HG02678 (cell line): ENCODE data around the gene AIG1.

Experiments used
- ATAC-seq: cut with Tn5 transposase; IDR thresholded peaks from one replicate; pipeline ENCODE4 v1.9.1; 2021; ENCODE audit warnings: mild to moderate bottlenecking, moderate library complexity; ENCODE audit not compliant: unreplicated experiment

AIG1 gene

DNA sequence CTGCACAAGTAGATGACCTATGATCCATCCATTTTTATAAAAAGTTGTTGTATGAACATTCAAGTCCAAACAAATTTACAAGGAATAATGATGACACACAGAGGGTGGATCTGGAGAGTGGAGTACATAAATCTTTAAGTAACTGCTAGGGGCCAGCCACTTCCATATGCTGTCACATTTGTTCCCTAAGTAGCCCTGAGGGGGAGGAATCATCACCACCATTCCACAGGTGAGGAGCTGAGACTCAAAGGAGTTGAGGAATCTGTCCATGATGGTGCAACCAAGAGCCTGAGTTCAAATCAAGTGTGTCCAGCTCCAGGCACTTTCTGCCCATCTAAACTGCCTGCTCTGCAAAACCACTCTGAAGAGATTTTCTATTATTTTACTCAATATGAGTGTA, 132.1 kb downstream of the AIG1 start:
- no peak for ATAC-seq

DNA sequence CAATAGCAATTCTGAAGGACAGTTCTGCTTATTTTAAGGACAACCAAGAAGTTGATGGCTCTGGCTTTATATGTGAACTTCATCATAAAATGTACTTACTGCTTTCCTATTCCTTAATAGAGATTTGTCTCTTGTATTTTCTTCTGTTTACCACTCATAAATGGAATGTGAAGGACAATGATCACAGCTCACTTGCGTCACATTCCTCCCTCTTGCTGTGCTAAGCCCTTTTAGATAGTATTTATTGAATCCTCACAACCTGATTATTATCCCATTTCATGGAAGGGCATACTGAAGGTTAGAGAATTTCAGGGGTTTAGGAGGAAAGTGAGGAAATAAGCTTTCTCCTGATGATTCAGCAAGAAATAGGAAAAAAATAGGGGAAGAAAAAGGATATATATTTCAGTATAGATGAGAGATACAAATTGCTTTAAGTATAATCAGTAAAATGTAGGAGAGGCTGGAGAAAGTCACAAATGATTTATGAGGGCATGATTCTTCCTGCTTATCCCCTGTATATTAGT, 132.9 kb downstream of the AIG1 start:
- no peak for ATAC-seq

DNA sequence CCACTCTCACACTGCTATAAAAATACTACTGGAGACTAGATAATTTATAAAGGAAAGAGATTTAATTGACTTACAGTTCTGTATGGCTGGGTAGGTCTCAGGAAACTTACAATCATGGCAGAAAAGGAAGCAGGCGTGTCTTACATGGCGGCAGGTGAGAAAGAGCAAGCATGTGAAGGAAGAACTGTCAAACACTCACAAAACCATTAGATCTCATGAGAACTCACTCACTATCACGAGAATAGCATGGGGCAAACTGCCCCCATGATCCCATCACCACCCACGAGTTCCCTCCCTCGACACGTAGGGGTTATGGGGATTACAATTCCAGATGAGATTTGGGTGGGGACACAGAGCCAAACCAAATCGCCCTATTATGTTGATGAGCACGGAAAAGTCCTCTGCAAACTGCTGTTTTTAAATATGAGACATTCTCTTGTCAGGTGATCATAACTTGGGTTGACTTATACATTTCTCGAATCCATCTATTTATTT, 133.5 kb downstream of the AIG1 start:
- ATAC-seq, result no peak

DNA sequence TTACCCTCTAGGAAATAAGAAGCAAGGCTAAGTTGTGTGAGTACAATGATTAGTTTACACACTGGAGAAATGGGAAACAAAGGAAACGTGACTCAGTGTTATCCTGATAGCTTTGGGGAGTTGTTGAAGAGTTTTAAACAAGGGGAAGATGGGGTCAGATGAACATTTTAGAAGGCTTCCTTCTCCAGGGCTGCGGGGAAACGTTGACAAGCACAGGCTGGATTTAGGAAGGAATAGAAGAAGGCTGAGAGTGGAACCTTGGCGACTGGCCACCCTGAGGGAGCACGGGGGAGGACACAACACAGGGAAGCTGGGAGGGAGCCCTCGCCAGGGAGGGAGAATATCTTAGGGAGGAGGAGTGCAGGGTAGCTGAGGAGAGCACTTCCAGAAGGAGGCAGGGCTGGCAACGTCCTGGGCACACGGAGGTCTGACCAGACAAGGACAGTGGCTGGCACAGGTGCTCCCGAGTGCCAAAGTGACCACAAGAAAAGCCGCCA, 134.7 kb downstream of the AIG1 start:
- ATAC-seq, result no peak

DNA sequence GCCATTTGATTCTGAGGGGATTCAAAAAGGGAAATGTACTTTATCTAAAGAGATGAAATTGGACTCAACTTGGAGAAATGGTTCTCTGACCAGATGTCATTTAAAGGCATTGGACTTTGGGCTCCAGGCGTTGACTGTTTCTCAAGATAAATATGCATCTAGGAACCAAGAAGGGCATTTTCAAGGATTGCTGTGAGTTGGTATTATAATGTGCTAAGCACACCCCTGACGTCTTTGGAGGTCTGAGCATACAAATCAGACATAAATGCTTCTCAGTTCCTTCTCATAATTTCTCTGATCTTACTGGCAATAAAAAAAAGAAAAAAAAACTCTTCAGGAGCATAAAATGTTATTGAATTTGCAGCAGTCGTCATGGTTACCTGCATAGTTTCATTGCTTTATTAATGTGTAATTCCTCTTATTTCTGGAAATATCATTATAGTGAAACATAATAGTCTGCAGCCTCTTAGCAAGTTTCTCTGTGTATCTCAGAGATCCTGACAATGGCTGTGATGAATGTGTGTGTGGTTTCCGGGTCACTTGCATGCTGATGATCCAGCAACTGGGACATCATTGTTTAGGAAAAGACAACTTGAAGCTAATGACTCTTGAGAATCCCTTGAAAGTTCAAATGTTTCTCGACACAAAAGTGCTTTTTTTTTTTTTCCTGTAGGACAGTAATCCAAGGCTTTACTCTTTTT, 136.0 kb downstream of the AIG1 start:
- no peak for ATAC-seq

DNA sequence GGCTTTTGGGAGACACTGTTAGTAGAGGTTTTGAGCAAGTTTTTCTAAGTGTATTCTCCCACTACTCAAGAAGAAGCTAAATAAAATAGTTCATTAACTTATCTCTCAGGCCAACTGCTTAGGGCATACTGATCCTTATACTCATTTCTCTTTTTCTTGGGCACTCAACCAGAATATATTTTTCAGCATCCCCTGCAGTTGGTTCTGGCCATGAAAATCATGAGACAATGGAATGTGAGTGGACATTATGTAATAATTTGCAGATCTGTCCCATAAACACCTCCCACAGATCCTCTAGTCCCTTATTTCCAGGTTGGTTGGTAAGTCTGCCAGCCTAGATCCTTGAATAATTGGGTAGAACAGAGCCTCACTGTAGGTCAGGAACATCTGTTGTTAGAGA, 136.7 kb downstream of the AIG1 start:
- ATAC-seq, result no peak

DNA sequence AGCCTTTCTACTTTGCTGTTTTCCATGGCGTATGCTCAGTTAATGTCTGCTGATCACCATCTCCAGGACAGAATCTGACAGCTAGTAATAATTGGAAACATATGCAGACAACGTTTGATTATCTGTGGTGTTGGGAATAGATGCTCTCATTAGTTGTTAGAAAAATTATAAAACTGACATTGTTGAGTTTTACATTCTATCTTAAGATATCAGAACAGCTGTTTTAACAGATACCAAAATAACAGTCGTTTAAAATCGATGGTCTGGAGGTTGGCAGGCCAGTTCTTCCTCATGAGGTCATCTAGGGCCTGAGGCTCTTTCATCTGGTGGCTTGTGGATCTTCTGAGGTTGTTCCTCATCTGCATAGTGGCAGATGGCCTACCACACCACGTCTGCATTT, 137.6 kb downstream of the AIG1 start:
- ATAC-seq, result no peak

DNA sequence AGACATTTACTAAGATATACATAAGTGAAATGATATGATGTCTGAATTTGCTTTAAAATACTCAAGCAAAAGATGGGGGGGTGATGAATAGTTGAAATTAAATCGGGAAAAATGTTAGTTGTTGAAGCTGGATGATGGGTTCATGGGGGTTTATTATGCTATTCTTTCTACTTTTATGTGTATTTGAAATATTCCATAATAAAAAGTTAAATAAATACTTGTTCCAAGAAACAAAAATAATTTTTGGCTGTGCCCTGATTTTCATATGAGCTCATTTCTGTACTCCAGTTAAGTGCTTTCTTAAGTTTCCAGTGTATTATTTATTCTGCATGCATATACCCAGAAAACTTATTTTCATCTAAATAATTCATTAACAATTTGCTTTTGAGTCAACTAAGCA, 138.6 kb downstream of the AIG1 start:
- ATAC-seq, result no peak

DNA sequence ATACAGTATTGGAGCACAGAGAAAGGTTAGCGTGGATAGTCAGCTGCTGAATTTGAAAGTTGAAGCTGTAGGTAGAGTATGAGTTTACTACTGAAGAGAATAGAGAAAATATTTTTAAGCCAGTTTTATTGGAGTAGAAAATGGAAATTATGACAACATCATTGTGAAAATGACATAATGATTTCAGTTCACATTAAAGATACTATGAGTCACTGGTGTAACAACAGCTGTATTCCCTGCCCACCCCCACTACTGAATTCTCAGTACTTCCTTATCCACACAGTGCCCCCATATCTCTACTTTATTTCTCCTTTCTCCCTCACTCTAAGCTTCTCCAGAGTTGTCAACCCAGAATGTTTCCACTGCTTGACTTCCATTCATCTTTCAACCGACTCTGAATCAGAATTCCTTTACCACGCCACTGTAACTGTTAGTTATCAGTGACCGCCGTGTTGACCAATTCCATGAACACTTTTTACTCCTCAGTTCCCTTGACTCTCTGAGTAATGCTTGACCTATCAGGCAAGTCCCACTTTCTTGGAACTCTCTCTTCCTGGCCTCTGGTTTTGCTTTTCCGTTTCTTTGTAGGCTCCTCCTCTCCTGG, 139.6 kb downstream of the AIG1 start:
- ATAC-seq, result no peak

DNA sequence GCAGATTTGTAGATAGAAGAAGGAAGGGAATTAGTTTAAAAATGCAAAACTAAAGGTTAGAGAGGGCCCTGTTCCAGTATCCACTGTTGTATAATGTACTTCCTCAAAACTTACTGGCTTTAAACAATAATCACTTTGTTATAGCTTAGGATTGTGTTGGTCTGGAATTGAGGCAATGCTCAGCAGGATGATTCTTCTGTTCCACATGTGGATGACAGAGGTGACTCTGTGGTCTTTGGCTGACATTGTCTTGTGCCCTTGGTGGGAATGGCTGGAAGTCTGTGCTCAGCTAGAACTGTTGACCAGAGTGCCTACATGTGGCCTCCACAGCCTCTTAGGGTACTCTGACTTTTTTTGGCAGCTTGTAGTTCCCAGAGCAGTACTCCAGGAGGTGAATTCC, 143.4 kb downstream of the AIG1 start:
- no peak for ATAC-seq

DNA sequence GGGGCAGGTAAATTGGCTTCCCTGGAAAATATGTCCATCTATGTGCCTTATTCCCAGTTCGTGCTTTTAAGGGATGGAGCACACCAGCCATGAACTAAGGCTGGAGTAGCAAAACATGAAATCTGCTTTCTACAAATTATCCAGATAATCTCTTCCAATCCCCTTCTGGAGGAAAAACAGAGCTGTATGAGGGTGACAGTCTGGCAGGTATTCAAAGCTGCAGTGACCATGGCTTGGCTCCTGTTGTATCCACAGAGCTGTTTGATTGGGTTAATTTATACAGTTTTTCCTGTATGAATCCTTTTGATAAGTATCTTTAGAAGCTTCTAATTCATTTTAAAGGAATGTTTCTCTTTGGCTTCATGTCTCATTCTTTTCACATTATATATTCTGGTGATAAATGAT, 144.4 kb downstream of the AIG1 start:
- no peak for ATAC-seq

DNA sequence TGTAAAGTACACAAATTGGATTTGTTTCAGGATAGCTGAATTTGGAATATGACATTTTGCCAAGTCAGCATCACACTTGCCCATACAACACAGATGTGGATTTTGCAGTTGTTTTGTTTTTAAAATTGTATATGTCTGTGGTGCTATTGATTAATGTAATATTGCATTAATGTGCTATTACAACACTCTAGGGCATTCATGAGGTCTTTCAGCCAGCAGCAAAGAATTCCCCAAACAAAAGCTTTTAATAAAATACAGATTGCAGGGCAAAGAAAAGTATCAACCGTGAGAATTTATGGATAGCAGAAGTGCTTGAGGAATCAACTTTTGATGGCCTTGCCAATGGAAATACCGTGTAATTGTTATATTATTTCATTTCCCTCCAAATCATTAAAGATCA, 144.9 kb downstream of the AIG1 start:
- ATAC-seq, result no peak

DNA sequence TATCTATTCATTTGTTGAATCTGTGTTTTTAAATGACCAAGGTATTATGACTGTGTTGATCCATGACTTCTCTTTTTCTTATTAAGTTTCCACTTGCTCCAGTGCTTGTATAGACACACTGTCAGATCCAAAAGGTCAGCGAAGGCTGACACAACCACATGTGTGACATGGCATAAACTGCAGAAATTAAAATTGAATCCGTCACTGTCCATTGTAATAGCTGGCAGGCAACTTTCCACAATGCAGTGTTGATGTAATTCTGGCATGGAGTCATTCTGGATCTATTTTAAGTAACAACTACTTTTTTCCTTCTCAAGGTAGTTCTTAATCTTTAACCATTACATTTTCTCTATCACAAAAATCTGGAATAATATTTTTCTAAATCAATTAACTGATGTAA, 145.3 kb downstream of the AIG1 start:
- no peak for ATAC-seq

DNA sequence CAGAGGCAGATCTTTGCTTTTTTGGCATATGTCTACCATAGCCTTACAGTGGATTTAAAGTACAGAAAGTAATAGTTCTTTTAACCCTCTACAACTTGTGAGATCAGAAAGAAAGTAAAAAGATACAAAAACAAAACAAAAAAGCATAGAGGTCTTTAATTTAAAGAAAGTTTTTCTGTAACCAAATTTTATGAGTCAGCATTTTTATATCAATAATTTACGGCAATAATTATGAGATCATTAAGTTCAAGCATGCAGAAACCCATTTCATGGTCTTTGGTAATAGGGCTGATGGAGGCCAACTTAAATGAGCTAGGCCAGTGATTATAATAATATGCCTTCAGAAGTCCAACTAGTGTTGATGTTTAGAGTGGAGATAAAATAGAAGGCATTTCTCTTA, 145.9 kb downstream of the AIG1 start:
- ATAC-seq, result no peak

DNA sequence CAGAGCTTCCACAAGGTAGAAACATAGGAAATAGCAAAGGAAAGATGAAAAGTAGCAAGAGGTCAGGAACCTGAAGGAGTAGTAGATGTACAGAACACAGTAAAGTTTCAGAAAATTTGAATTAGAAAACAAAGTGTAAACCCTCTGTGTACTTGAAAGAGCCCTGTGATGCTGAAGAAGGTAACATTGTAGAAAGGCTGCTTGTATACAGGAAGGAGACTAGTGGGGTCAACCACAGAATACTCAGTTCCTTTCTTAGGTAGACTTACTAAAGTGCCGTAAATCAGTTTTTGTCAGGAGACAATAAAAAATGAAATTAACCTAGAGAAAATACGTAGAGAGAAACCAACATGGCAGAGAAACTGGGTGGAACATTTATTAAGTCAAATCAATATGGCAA, 149.7 kb downstream of the AIG1 start:
- ATAC-seq, result no peak

DNA sequence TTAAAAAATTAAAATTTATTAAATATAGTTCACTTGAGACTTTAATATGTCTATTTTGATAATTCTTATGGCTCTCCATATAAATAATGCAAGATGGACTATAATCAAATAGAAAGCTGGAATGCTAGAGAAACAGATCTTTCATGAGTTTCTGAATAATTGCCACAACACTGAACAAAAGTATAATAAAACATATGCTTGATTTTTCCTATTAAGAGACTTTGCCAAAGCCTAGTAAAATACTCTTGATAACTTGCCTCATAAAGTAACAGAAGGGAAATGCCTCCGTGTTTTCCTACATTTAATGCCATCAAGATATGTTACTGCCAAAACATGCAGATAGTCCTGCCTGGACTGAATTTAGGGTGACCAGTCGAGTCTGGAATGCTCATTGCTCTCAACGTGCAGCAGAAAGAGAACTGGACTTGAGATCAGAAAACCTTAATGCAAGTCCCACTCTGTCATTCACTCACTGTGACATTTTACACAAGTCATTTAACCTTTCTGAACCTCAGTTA, 153.2 kb downstream of the AIG1 start:
- no peak for ATAC-seq

DNA sequence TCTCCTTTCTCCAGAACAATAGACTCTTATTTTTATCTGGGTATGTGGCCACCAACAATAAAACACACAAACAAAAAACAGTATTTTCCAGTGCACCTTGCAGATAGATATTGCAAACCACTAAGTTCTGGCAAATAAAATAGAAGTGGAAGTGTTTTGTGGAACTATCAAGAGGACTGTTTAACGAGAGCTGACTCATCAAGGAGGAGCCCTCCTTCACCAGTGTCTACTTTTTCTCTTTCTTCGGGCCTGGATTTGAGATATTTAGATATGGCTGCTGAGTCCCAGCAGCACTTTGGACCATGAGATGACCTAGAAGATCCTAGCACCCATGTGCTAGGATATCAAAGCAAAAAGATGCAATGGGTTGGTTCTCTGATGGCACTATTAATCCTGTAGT, 154.7 kb downstream of the AIG1 start:
- no peak for ATAC-seq

DNA sequence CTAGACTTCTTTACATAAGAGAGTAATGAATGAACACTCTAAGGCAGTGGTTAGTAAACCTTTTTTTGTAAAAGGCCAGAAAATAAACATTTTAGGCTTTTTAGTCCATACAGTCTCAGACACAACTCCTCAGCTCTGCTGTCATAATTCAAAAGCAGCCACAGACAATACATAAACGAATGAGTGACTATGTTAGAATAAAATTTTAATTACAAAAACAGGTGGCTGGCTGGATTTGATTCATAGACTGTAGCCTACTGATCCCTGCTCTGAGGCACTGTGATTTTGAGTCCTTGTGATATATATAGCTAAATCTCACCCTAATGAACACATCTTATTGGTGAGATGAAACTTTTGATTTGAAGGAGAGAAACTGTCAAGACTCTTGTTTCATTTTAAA, 155.1 kb downstream of the AIG1 start:
- ATAC-seq, result no peak

DNA sequence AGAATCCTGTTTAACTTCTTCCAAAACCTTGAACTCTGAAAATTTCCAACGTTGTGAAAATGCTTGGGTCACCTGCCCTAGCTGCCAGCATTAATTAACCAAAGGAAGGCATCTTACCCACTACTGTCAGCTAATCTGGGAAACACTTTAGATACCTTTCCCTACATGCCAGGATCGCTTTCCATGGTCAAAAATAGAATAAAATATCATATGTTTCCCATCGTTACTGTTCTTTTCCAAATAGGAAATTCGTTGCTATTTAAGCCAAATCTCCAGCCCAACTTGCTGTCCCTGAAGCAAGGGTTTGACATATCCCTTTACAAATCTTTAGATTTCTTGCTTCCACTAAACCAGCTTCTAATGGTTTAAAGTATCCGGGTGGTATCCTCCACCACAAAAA, 157.5 kb downstream of the AIG1 start:
- ATAC-seq, result no peak

DNA sequence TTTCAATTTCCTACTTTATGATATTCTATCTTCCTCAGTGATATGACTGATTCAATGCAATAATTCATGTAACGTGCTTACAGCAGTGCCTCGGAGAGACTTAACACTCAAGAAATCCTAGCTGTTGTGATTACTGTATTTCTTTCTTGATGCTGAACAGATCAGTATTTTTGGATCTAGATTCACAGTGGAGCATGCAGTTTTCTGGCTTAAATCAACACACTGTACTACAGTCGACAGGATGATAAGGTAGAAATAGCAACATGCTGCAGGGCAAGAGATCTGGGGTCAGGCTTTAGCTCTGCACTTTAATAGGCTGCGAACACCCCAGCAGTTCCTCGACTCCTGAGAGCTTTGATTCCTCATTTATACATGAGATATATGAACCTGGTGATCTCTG, 161.0 kb downstream of the AIG1 start:
- ATAC-seq, result no peak

DNA sequence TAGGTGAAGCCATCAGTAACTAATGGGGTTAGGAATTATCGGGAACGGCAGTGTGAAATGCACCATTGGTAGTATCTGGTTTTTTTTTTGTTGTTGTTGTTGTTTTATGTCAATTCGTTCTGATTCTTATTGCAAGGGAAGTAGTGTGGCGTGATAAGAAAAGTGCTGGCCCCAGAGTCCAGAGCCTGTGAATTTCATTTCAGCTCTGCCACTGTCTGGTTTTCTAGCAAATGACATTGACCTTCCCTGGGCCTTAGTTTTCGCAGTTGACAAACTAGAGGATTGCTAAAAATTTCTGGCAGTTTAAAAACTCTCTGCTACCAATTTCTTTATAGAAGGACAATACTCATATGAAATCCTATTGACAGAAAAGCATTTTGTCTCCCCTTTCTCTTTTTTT, 161.6 kb downstream of the AIG1 start:
- no peak for ATAC-seq

DNA sequence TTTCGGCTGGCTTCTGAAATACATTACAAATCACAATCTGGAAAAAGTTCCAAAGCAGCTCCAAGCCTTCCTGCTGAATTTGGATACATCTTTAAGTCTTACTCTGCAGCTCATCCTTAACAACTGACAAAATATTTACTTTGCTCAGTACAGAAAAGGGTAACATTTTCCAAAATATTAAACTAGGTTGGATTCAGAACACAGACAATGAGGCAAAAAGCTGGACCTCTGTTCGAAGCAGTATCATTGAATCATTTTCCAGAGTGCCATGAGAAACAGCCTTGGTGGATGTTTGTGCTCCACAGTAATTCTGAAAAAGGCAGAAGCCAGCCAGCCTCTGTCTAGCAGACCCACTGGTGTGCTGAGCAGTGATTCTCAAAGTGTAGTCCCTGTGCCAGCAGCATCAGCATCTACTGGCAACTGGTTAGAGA, 162.1 kb downstream of the AIG1 start:
- no peak for ATAC-seq
